IPS DF 4.7 (cell line): ENCODE data around the gene RNF213.
"Not testable (repeated sequence)": the region's sequence is repeated elsewhere in the genome, so short reads cannot be mapped to it uniquely, and the experiment has no call there.

Experiments used
- DNase-seq: peaks from one replicate; pipeline ENCODE4 v3.0.0-alpha.2; 2013; ENCODE audit warnings: low spot score; ENCODE audit errors: extremely low read depth

Gene RNF213

GRCh38 chr17:80316927-80317705, 56.5 kb downstream of the RNF213 start:
- no peak for DNase-seq

- no peak for DNase-seq
Measured at GRCh38 chr17:80317706-80317980, 57.0 kb downstream of the RNF213 start.

GRCh38 chr17:80318166-80318565, 57.5 kb downstream of the RNF213 start:
- no peak for DNase-seq

GRCh38 chr17:80319262-80319998, 58.8 kb downstream of the RNF213 start:
- DNase-seq, result no peak

- no peak for DNase-seq
Measured at GRCh38 chr17:80319999-80320344, 59.3 kb downstream of the RNF213 start.

- no peak for DNase-seq
Measured at GRCh38 chr17:80320496-80320895, 59.8 kb downstream of the RNF213 start.

GRCh38 chr17:80322864-80323263, 62.2 kb downstream of the RNF213 start:
- no peak for DNase-seq

- DNase-seq, result no peak
Measured at GRCh38 chr17:80323982-80324381, 63.3 kb downstream of the RNF213 start.

GRCh38 chr17:80327518-80327917, 66.9 kb downstream of the RNF213 start:
- no peak for DNase-seq

GRCh38 chr17:80328634-80329380, 68.2 kb downstream of the RNF213 start:
- no peak for DNase-seq

GRCh38 chr17:80329421-80329820, 68.8 kb downstream of the RNF213 start:
- not testable (repeated sequence) for DNase-seq

GRCh38 chr17:80330276-80330675, 69.6 kb downstream of the RNF213 start:
- no peak for DNase-seq

GRCh38 chr17:80330938-80331337, 70.3 kb downstream of the RNF213 start:
- DNase-seq, result not testable (repeated sequence)

- no peak for DNase-seq
Measured at GRCh38 chr17:80331820-80332219, 71.2 kb downstream of the RNF213 start.

GRCh38 chr17:80337195-80337895, 76.7 kb downstream of the RNF213 start:
- DNase-seq, result no peak

GRCh38 chr17:80339118-80339517, 78.5 kb downstream of the RNF213 start:
- no peak for DNase-seq

GRCh38 chr17:80339731-80340456, 79.2 kb downstream of the RNF213 start:
- DNase-seq, result no peak

- DNase-seq, result no peak
Measured at GRCh38 chr17:80345321-80345720, 84.7 kb downstream of the RNF213 start.

- no peak for DNase-seq
Measured at GRCh38 chr17:80345841-80346497, 85.3 kb downstream of the RNF213 start.

- DNase-seq, result no peak
Measured at GRCh38 chr17:80346498-80347275, 86.0 kb downstream of the RNF213 start.
